ENCODE data around the gene TRPV6.

- no peak for TF ChIP-seq CTCF (IDR thresholded peaks at IDR 0.05)
- TF ChIP-seq POLR2A (IDR thresholded peaks at IDR 0.05): no peak
Observed at GRCh38 chr7:142867398-142868187, 18.0 kb downstream of the TRPV6 start.
